PC-3 (cell line): ENCODE results near the gene TBX2.

ENCODE experiments used
- CTCF ChIP-seq: fragments of 300-600 bp; sonication (generic); conservative IDR thresholded peaks from 2 replicates; pipeline ENCODE4 v1.5.1; 2017; ENCODE audit warnings: antibody characterized with exemption, low read depth, mild to moderate bottlenecking, low read length
- EZH2 ChIP-seq: fragments of 300-600 bp; sonication (generic); IDR thresholded peaks from one replicate; pipeline ENCODE4 v1.6.1; 2017; ENCODE audit warnings: antibody characterized with exemption, mild to moderate bottlenecking, low read length; ENCODE audit not compliant: unreplicated experiment
- EZH2phosphoT487 ChIP-seq: fragments of 300-600 bp; sonication (generic); IDR thresholded peaks from 2 replicates; pipeline ENCODE4 v1.6.1; 2018; ENCODE audit warnings: mild to moderate bottlenecking, antibody characterized with exemption, low read length, borderline replicate concordance

DNA sequence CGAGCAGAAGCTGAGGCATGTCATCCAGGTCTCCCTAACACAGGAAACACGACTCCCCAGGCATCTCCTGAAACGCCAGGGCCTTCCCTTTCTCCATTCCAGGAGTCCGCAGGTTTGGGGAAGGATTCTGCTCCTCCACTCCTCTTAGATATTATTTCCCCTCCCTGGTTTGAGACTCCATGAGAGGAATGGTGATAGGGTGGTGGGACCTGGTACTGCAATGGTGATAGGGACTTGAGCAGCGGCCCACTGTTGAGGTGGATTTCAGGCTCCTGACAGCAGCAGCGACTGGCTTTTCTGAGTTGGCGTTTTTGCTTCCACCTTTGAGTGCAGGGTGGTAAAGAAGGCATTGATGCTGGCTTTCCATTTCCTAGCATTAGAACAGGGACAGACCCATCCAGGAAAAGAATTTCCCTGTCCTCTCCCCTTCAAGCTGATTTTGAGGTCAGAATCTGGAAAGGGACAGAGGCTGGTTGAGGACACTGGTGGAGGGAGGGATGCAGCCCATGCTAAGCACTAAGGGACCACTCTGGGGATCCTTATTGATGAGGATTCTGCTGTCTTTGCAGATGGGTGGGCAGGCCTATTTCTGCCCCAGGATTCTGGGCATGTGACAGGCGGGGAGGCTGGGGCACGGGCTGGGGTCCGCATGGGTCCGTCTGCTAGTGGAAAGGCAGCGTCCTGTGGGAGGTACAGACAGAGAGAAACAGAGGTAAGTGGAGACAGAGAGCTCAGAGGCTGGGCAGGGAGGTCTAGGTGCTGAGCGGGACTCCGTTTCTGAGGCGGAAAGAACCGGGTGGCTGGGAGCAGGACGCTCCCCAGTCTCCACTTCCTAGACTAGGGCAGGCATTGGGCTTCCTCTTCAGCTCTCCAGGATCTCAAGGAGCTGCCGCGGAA is 51.2 kb downstream of the TBX2 start:
- TF ChIP-seq CTCF (no peak), EZH2phosphoT487 (no peak), EZH2 (no peak)
